HepG2 (cell line): ENCODE measurements around the gene GFRA3. TPM values are rescaled to one million over a fixed set of nuclear protein-coding genes. Genes with fewer than 3 reads are reported as not detected.

Experiments used
- ATAC-seq: fragments of 200-7000 bp; cut with Tn5 transposase; 3 replicates; pipeline ENCODE4 v1.9.1; 2020; ENCODE audit warnings: mild to moderate bottlenecking, moderate library complexity
- BruUV-seq: library from RNA; stranded (reverse); fragments of 400-500 nt; replicated peaks from 2 replicates; lab custom pipeline; 2021; lab: Mats Ljungman, UMichigan
- CTCF ChIA-PET: fragments of 300-600 bp; formaldehyde crosslinking; extraction: SDS; loops from one replicate; lab custom pipeline; 2021; ENCODE audit warnings: low total read pairs, inconsistent platforms, low intra/inter-chr PET ratio; lab: Yijun Ruan, JAX
- POLR2A ChIA-PET: fragments of 350-600 bp; sonication (Branson Sonifier 250); formaldehyde crosslinking; loops from one replicate; lab custom pipeline; 2020; ENCODE audit warnings: antibody characterized with exemption, inconsistent platforms; lab: Yijun Ruan, JAX
- DNase-seq: peaks from one replicate; pipeline ENCODE4 v3.0.0-alpha.2; 2015; ENCODE audit warnings: low spot score
- FAIRE-seq: peaks from 3 replicates; lab custom pipeline; 2011; peaks lifted over from hg19 to GRCh38; lab: Jason Lieb, UNC
- H2AFZ ChIP-seq: one replicate; pipeline ENCODE4 v1.6.1; 2011; ENCODE audit warnings: low read length, inconsistent platforms
- H3K27ac ChIP-seq: fragments of 300-600 bp; 3 replicates; pipeline ENCODE4 v1.8.0; 2011; ENCODE audit warnings: mixed run types, mild to moderate bottlenecking, mixed read lengths, low read length, inconsistent platforms; ENCODE audit not compliant: insufficient read depth; ENCODE audit errors: extremely low read length
- H3K27me3 ChIP-seq, 2 experiments: fragments of 200-600 bp in 1 of 2; 2 replicates in 1 of 2; 3 replicates in 1 of 2; pipeline versions ENCODE4 v1.6.0 to v1.8.0; 2011; ENCODE audit warnings: low read length in 2 of 2, mild to moderate bottlenecking in 2 of 2, moderate library complexity in 2 of 2, inconsistent platforms in 1 of 2; ENCODE audit not compliant: insufficient read depth in 2 of 2, control insufficient read depth in 1 of 2
- H3K36me3 ChIP-seq, 2 experiments: fragments of 200-600 bp in 1 of 2; replicated peaks in 1 of 2; 2 replicates in 1 of 2; 3 replicates in 1 of 2; pipeline versions ENCODE4 v1.5.1 to v1.8.0; 2011; ENCODE audit warnings: low read length in 2 of 2, inconsistent platforms in 1 of 2; ENCODE audit not compliant: insufficient read depth in 2 of 2, control insufficient read depth in 1 of 2
- H3K4me1 ChIP-seq: 2 replicates; pipeline ENCODE4 v1.5.1; 2012; ENCODE audit warnings: low read length, inconsistent platforms; ENCODE audit not compliant: insufficient read depth
- H3K4me2 ChIP-seq: 2 replicates; pipeline ENCODE4 v1.6.0; 2011; ENCODE audit warnings: low read depth, low read length, inconsistent platforms
- H3K4me3 ChIP-seq, 3 experiments: fragments of 200-600 bp in 1 of 3; sonication (generic), shearing (Covaris generic) in 1 of 3; replicated peaks in 1 of 3; 2 replicates each; pipeline ENCODE4 v1.5.1; 2011 to 2016; ENCODE audit warnings: low read length in 3 of 3, inconsistent platforms in 2 of 3, low read depth in 2 of 3, mild to moderate bottlenecking in 2 of 3, control low read depth in 1 of 3, mixed read lengths in 1 of 3; ENCODE audit not compliant: insufficient read depth in 1 of 3
- H3K79me2 ChIP-seq: one replicate; pipeline ENCODE4 v1.6.1; 2011; ENCODE audit warnings: low read length, inconsistent platforms; ENCODE audit not compliant: insufficient read depth
- H3K9ac ChIP-seq: 2 replicates; pipeline ENCODE4 v1.6.0; 2011; ENCODE audit warnings: mild to moderate bottlenecking, low read depth, low read length, inconsistent platforms; ENCODE audit not compliant: insufficient read depth
- H3K9me3 ChIP-seq: 2 replicates; pipeline ENCODE4 v1.5.1; 2012; ENCODE audit warnings: mild to moderate bottlenecking, low read length
- H4K20me1 ChIP-seq: 2 replicates; pipeline ENCODE4 v1.6.0; 2011; ENCODE audit warnings: inconsistent platforms, mild to moderate bottlenecking, low read length, moderate library complexity; ENCODE audit not compliant: insufficient read depth
- BHLHE40 ChIP-seq: IDR thresholded peaks from 2 replicates; pipeline ENCODE4 v1.6.1; 2011; ENCODE audit warnings: low read length, improper control_type of control experiment
- CREM ChIP-seq, 2 experiments: sonication (generic) in 1 of 2; formaldehyde crosslinking in 1 of 2; IDR thresholded peaks; 2 replicates each; pipeline versions ENCODE4 v1.4.0 to v1.6.1; 2016 to 2020; ENCODE audit warnings: antibody characterized with exemption in 1 of 2, mild to moderate bottlenecking in 1 of 2, missing genetic modification reagents in 1 of 2
- RAD21 ChIP-seq: fragments of 450-650 bp; formaldehyde crosslinking; IDR thresholded peaks from 2 replicates; pipeline ENCODE4 v1.5.0; 2020; ENCODE audit warnings: mild to moderate bottlenecking
- REPIN1 ChIP-seq: sonication (generic); formaldehyde crosslinking; IDR thresholded peaks from 2 replicates; pipeline ENCODE4 v1.8.0; 2022; ENCODE audit warnings: missing genetic modification reagents, low read depth, mild to moderate bottlenecking, borderline replicate concordance
- SMARCC2 ChIP-seq: fragments of 450-650 bp; IDR thresholded peaks from 2 replicates; pipeline ENCODE4 v1.6.1; 2017; ENCODE audit warnings: antibody characterized with exemption, mild to moderate bottlenecking
- THAP11 ChIP-seq: IDR thresholded peaks from 2 replicates; pipeline ENCODE4 v1.6.1; 2016; ENCODE audit warnings: missing biosample characterization, missing genetic modification reagents
- ZBTB40 ChIP-seq, 2 experiments: fragments of 450-650 bp in 1 of 2; sonication (generic) in 1 of 2; formaldehyde crosslinking in 1 of 2; IDR thresholded peaks; 2 replicates each; pipeline versions ENCODE4 v1.6.1 to v1.8.0; 2016 to 2022; ENCODE audit warnings: antibody characterized with exemption in 1 of 2, mild to moderate bottlenecking in 1 of 2, missing genetic modification reagents in 1 of 2
- ZBTB44 ChIP-seq: sonication (generic); formaldehyde crosslinking; IDR thresholded peaks from 2 replicates; pipeline ENCODE4 v1.4.0; 2020; ENCODE audit warnings: missing genetic modification reagents
- ZNF121 ChIP-seq: sonication (generic); formaldehyde crosslinking; IDR thresholded peaks from 2 replicates; pipeline ENCODE4 v1.5.0; 2020; ENCODE audit warnings: mild to moderate bottlenecking, missing genetic modification reagents
- ZNF451 ChIP-seq: sonication (generic); formaldehyde crosslinking; IDR thresholded peaks from 2 replicates; pipeline ENCODE4 v1.5.0; 2020; ENCODE audit warnings: mild to moderate bottlenecking, missing genetic modification reagents
- ZNF558 ChIP-seq: sonication (generic); formaldehyde crosslinking; IDR thresholded peaks from 2 replicates; pipeline ENCODE4 v1.9.0; 2022; ENCODE audit warnings: mild to moderate bottlenecking, missing genetic modification reagents, borderline replicate concordance
- ZNF747 ChIP-seq: sonication (generic); formaldehyde crosslinking; IDR thresholded peaks from 2 replicates; pipeline ENCODE4 v1.8.1; 2023; ENCODE audit warnings: missing genetic modification reagents, mild to moderate bottlenecking, borderline replicate concordance
- in situ Hi-C: cut with HindIII; loops from 2 replicates; pipeline ENCODE4 v1.10.0; 2017; ENCODE audit warnings: low pct_unique_long_range_greater_than_20kb; ENCODE audit not compliant: extremely low pct_ligation_motif_present
- intact Hi-C: fragments of 100-400 bp; cut with micrococcal nuclease; formaldehyde crosslinking; loops from one replicate; pipeline ENCODE4 v1.10.0; 2022; ENCODE audit not compliant: unreplicated experiment
- polyA plus RNA-seq, 8 experiments: library from polyadenylated mRNA; depleted of rRNA in 3 of 8; stranded (reverse) in 7 of 8; unstranded in 1 of 8; fragments of >200 nt; fragmentation: Illumina TruSeq in 4 of 8; extraction: Trizol in 4 of 8; gene quantifications; 2 replicates each; pipeline versions ENCODE4 v1.2.1 to v1.2.3, GENCODE V29; 2011 to 2016; ENCODE audit warnings: low read depth in 4 of 8, missing spikeins in 1 of 8, mixed read lengths in 1 of 8; ENCODE audit not compliant: insufficient read depth in 1 of 8
- total RNA-seq, 5 experiments: library from RNA; depleted of rRNA; stranded (reverse); fragments of >200 nt; fragmentation: Illumina TruSeq; extraction: Trizol; gene quantifications; 2 replicates each; pipeline ENCODE4 v1.2.3, GENCODE V29; 2016; ENCODE audit warnings: low read depth in 1 of 5

GFRA3 gene
- total and polyA plus RNA-seq, 2 of the 13 experiments (the other 11 are each of a cell fraction or from before 2014, with no cell fraction given), result 0.27 to 0.30 TPM

GRCh38 chr5:138282920-138283742 is 8.7 kb upstream of the GFRA3 start (continued):
- TF ChIP-seq REPIN1 (CRISPR knock-in tag) (peak; percentile 56; the same call in 1 of the 2 replicates), BHLHE40 (peak; percentile 73), RAD21 (peak; percentile 88), THAP11 (0 out of 2 replicates have a peak, but pooled peaks have one; percentile 27)
- TF ChIP-seq, all 625 proteins: peak for 20

GRCh38 chr5:138280915-138281314 is 6.5 kb upstream of the GFRA3 start:
- H2AFZ ChIP-seq, result no peak overlapping the region
- H3K27me3 ChIP-seq, result no peaks in the 10 kb centered on the region
- H3K4me1 ChIP-seq, result peaks cover 8% of the 10 kb centered on the region
- ATAC-seq (no peak), FAIRE-seq (no peak), DNase-seq (no peak)
- no TSS peak for BruUV-seq
- no peaks in the 10 kb centered on the region for H3K79me2 ChIP-seq
- no peak overlapping the region for H3K4me2 ChIP-seq
- no peaks in the 10 kb centered on the region for H4K20me1 ChIP-seq
- ChIA-PET POLR2A (no interaction called here), CTCF (no interaction called here)
- H3K4me3 ChIP-seq, result no peak overlapping the region
- intact Hi-C loops, result no loop called here
- no peaks in the 10 kb centered on the region for H3K9me3 ChIP-seq
- H3K36me3 ChIP-seq, result peaks cover 4 to 8% of the 10 kb centered on the region in 2 experiments; a peak in 4 of 5 replicates
- TF ChIP-seq SMARCC2 (no peak), CREM (IDR thresholded peaks at IDR 0.05) (no peak), CREM (CRISPR knock-in tag; IDR thresholded peaks at IDR 0.05) (no peak), ZNF121 (CRISPR knock-in tag) (peak; percentile 68), ZBTB40 (IDR thresholded peaks at IDR 0.05) (no peak), ZBTB40 (CRISPR knock-in tag; IDR thresholded peaks at IDR 0.05) (no peak), ZBTB44 (CRISPR knock-in tag) (no peak), ZNF747 (no peak), ZNF451 (CRISPR knock-in tag) (no peak), ZNF558 (CRISPR knock-in tag) (no peak)
- in situ Hi-C loops, result no loop called here
- H3K27ac ChIP-seq, result no peak overlapping the region
- no peak overlapping the region for H3K9ac ChIP-seq
